Measurements from ENCODE around the gene PLAC8L1. TPM values are rescaled to one million over a fixed set of nuclear protein-coding genes. Genes with fewer than 3 reads are reported as not detected.

The PLAC8L1 gene
- total and polyA plus RNA-seq, 2 of the 4 experiments (the other 2 are of a cell fraction) = 0.27 TPM; not detected in 1

DNA sequence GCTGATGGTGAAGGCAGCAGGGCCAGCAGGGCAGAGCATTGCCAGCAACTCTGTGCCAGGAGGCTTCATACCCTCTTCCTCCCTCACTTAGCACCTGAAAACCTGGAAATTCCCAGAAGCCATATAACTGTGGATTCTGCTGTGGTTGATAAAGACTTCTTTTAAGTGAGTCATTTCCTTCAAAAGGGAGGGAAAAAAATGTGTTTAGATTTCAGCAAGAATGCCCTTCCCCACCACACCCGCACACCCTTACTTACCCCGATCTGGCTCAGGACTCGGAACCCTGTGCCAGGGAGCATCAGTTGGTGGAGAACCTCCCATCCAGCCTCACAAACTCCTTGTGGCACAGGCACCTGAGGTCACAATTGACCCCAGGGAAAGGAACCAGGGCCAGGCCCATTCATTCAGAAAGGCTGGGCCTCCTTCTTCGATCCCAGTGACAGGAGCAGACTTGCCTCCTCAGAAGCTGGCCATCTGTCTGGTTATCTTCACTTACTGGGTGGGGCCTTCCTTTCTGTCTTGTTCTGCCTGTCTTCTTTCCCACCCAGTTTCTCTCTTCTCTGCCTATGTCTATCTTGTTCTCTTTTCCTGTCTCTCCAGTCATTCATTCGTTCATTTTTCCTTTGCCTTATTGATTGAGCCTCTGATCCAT, 62.6 kb downstream of the PLAC8L1 start:
- ChIA-PET CTCF (interaction anchor here (1.4 kb wide), 1 partner anchor 155 kb away, joined by 5 read pairs; no protein-coding TSS in a partner anchor), POLR2A (ENCODE audit: unreplicated experiment) (no interaction called here)
- Histone ChIP-seq H2AK5ac (ENCODE audit: low read depth, low read length) (peak overlapping the region; percentile 83), H3K4ac (ENCODE audit: low read depth, low read length) (peak overlapping the region; percentile 88), H3K56ac (ENCODE audit: extremely low read depth, insufficient read depth, low read length) (peak overlapping the region; percentile 34; the same call in 1 of the 2 replicates), H4K20me1 (ENCODE audit: insufficient read depth, low read length) (no peaks in the 10 kb centered on the region), H2BK15ac (ENCODE audit: low read depth, low read length) (peak overlapping the region; percentile 63; the same call in 1 of the 3 replicates), H4K8ac (ENCODE audit: low read depth in 2 of 2, low read length in 2 of 2) (peak overlapping the region; percentile 30 to 82; a peak in 3 of 4 replicates), H2BK20ac (ENCODE audit: low read depth, low read length) (peak overlapping the region; percentile 94), H4K91ac (ENCODE audit: insufficient read depth, low read depth, low read length) (peak overlapping the region; percentile 74), H3K27ac (ENCODE audit: insufficient read depth, low read length) (no peak overlapping the region; the same call in 1 of the 2 replicates), H3K23ac (ENCODE audit: low read depth, low read length) (peak overlapping the region; percentile 67), H3K18ac (ENCODE audit: low read depth, low read length) (peak overlapping the region; percentile 2; the same call in 1 of the 2 replicates), H3K79me1 (ENCODE audit: low read depth in 1 of 2, low read length in 2 of 2) (no peaks in the 10 kb centered on the region), H3K9ac (ENCODE audit: low read depth, low read length) (no peak overlapping the region), H3K4me2 (ENCODE audit: low read depth, low read length) (no peak overlapping the region), H3K36me3 (ENCODE audit: control insufficient read depth, insufficient read depth, low read length) (no peaks in the 10 kb centered on the region), H2AFZ (replicated peaks; ENCODE audit: low read length, poor library complexity) (peak overlapping the region; percentile 89), H2BK120ac (ENCODE audit: low read depth, low read length) (peak overlapping the region; percentile 95), H3K14ac (replicated peaks; ENCODE audit: low read depth, low read length) (peak overlapping the region; percentile 20), H2BK5ac (ENCODE audit: low read depth, low read length, poor library complexity, severe bottlenecking) (peak overlapping the region; percentile 43), H2AK9ac (replicated peaks; ENCODE audit: low read depth, low read length, poor library complexity) (peak overlapping the region; percentile 65), H3K27me3 (ENCODE audit: control insufficient read depth, insufficient read depth, low read length) (no peaks in the 10 kb centered on the region), H3K4me1 (ENCODE audit: control insufficient read depth, insufficient read depth, low read length) (peaks cover 7% of the 10 kb centered on the region), H3K9me1 (ENCODE audit: insufficient read depth, low read length) (peaks cover 16% of the 10 kb centered on the region), H3K9me3 (ENCODE audit: control insufficient read depth, insufficient read depth, low read length) (no peaks in the 10 kb centered on the region), H4K5ac (ENCODE audit: low read depth, low read length) (peak overlapping the region; percentile 28; the same call in 1 of the 2 replicates), H3K4me3 (ENCODE audit: insufficient read depth, low read depth, low read length) (no peak overlapping the region)
- 41% methylated on average over 3 of the region's 5 CpGs; no CpG with 5 or more reads in 1 of the 2 experiments for WGBS, 2 experiments (ENCODE audit: extremely low coverage in 2 of 2, insufficient read length in 1 of 2)
- dilution Hi-C loops (cut with HindIII; ENCODE audit: low sequenced_read_pairs, unreplicated experiment) = no loop called here
- in situ Hi-C loops (cut with MboI; ENCODE audit: low sequenced_read_pairs) = no loop called here
- intact Hi-C loops (cut with micrococcal nuclease) = no loop called here
- BruUV-seq (replicated peaks) = no TSS peak
- ATAC-seq (ENCODE audit: low read depth) (peak; percentile 86), DNase-seq (peak; percentile 80)
- no peak for TF ChIP-seq MAZ (IDR thresholded peaks at IDR 0.05; ENCODE audit: borderline replicate concordance, low read depth, low read length)
- TF ChIP-seq, protein P1, sequence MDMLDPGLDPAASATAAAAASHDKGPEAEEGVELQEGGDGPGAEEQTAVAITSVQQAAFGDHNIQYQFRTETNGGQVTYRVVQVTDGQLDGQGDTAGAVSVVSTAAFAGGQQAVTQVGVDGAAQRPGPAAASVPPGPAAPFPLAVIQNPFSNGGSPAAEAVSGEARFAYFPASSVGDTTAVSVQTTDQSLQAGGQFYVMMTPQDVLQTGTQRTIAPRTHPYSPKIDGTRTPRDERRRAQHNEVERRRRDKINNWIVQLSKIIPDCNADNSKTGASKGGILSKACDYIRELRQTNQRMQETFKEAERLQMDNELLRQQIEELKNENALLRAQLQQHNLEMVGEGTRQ (IDR thresholded peaks at IDR 0.05; ENCODE audit: low read depth, low read length) = no peak
- TF ChIP-seq, protein P2, sequence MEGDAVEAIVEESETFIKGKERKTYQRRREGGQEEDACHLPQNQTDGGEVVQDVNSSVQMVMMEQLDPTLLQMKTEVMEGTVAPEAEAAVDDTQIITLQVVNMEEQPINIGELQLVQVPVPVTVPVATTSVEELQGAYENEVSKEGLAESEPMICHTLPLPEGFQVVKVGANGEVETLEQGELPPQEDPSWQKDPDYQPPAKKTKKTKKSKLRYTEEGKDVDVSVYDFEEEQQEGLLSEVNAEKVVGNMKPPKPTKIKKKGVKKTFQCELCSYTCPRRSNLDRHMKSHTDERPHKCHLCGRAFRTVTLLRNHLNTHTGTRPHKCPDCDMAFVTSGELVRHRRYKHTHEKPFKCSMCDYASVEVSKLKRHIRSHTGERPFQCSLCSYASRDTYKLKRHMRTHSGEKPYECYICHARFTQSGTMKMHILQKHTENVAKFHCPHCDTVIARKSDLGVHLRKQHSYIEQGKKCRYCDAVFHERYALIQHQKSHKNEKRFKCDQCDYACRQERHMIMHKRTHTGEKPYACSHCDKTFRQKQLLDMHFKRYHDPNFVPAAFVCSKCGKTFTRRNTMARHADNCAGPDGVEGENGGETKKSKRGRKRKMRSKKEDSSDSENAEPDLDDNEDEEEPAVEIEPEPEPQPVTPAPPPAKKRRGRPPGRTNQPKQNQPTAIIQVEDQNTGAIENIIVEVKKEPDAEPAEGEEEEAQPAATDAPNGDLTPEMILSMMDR (conservative IDR thresholded peaks at IDR 0.05; ENCODE audit: low read depth, low read length) = no peak
- TF ChIP-seq NFE2L2 (IDR thresholded peaks at IDR 0.05; ENCODE audit: low read depth, low read length) = no peak
- TF ChIP-seq MAFK (IDR thresholded peaks at IDR 0.05; ENCODE audit: low read depth, low read length) = no peak
- TF ChIP-seq RAD21 (IDR thresholded peaks at IDR 0.05; ENCODE audit: low read length) = no peak
- no peak for TF ChIP-seq BHLHE40 (IDR thresholded peaks at IDR 0.05; ENCODE audit: low read depth, low read length)
- TF ChIP-seq FOS (IDR thresholded peaks at IDR 0.05; ENCODE audit: low read depth, low read length) = peak; percentile 50; the same call in 1 of the 2 replicates
- peak; percentile 24; the same call in 1 of the 2 replicates for TF ChIP-seq CEBPB (IDR thresholded peaks at IDR 0.05; ENCODE audit: low read depth, low read length)
- TF ChIP-seq RFX5 (IDR thresholded peaks at IDR 0.05; ENCODE audit: low read depth, low read length) = no peak

Data from IMR-90 (cell line).